Measurements from ENCODE around the gene JAK1.

The JAK1 gene

GRCh38 chr1:64842224-64842623 is 124.1 kb downstream of the JAK1 start:
- TF ChIP-seq EZH2phosphoT487 (IDR thresholded peaks at IDR 0.05; ENCODE audit: borderline replicate concordance): no peak
- Histone ChIP-seq H3K4me2 (ENCODE audit: low read depth, low read length, poor library complexity, severe bottlenecking) (no peak overlapping the region), H3F3A (ENCODE audit: low read depth) (no peaks in the 10 kb centered on the region), H3K9me2 (replicated peaks; ENCODE audit: low read depth, low read length) (no peaks in the 10 kb centered on the region), H3K79me2 (ENCODE audit: insufficient read depth, low read length) (no peaks in the 10 kb centered on the region), H3K9me3 (ENCODE audit: insufficient read depth, low read depth, low read length) (no peaks in the 10 kb centered on the region), H3K9ac (ENCODE audit: low read depth, low read length, poor library complexity, severe bottlenecking) (no peak overlapping the region), H2AFZ (ENCODE audit: low read length) (no peak overlapping the region), H3K36me3 (ENCODE audit: insufficient read depth, low read length) (peaks cover 83% of the 10 kb centered on the region; the same call in 1 of the 2 replicates), H4K20me1 (ENCODE audit: insufficient read depth, low read length, poor library complexity, severe bottlenecking) (no peaks in the 10 kb centered on the region), H3K27me3 (ENCODE audit: insufficient read depth, low read length, poor library complexity, severe bottlenecking) (no peaks in the 10 kb centered on the region), H3K4me1 (ENCODE audit: insufficient read depth, low read length, poor library complexity, severe bottlenecking) (no peaks in the 10 kb centered on the region), H3K4me3 (ENCODE audit: low read length, poor library complexity, severe bottlenecking) (no peak overlapping the region)

- TF ChIP-seq EZH2phosphoT487 (IDR thresholded peaks at IDR 0.05; ENCODE audit: borderline replicate concordance): no peak
- TF ChIP-seq CTCF (conservative IDR thresholded peaks at IDR 0.05; ENCODE audit: low read length): no peak
- Histone ChIP-seq H3F3A (ENCODE audit: low read depth) (no peaks in the 10 kb centered on the region), H3K36me3 (ENCODE audit: insufficient read depth, low read length) (peaks cover 85% of the 10 kb centered on the region; the same call in 1 of the 2 replicates), H4K20me1 (ENCODE audit: insufficient read depth, low read length, poor library complexity, severe bottlenecking) (no peaks in the 10 kb centered on the region), H3K9ac (ENCODE audit: low read depth, low read length, poor library complexity, severe bottlenecking) (no peak overlapping the region), H2AFZ (ENCODE audit: low read length) (no peak overlapping the region), H3K4me1 (ENCODE audit: insufficient read depth, low read length, poor library complexity, severe bottlenecking) (no peaks in the 10 kb centered on the region), H3K4me3 (ENCODE audit: low read length, poor library complexity, severe bottlenecking) (no peak overlapping the region), H3K9me3 (ENCODE audit: insufficient read depth, low read depth, low read length) (no peaks in the 10 kb centered on the region), H3K4me2 (ENCODE audit: low read depth, low read length, poor library complexity, severe bottlenecking) (no peak overlapping the region), H3K9me2 (replicated peaks; ENCODE audit: low read depth, low read length) (no peaks in the 10 kb centered on the region), H3K27me3 (ENCODE audit: insufficient read depth, low read length, poor library complexity, severe bottlenecking) (no peaks in the 10 kb centered on the region), H3K79me2 (ENCODE audit: insufficient read depth, low read length) (no peaks in the 10 kb centered on the region)
These were observed 124.9 kb downstream of the JAK1 start for GRCh38 chr1:64841330-64842065.

- Histone ChIP-seq H3K9ac (ENCODE audit: low read depth, low read length, poor library complexity, severe bottlenecking) (no peak overlapping the region), H2AFZ (ENCODE audit: low read length) (no peak overlapping the region), H4K20me1 (ENCODE audit: insufficient read depth, low read length, poor library complexity, severe bottlenecking) (no peaks in the 10 kb centered on the region), H3K27me3 (ENCODE audit: insufficient read depth, low read length, poor library complexity, severe bottlenecking) (no peaks in the 10 kb centered on the region), H3K4me1 (ENCODE audit: insufficient read depth, low read length, poor library complexity, severe bottlenecking) (no peaks in the 10 kb centered on the region), H3K9me2 (replicated peaks; ENCODE audit: low read depth, low read length) (no peaks in the 10 kb centered on the region), H3K4me2 (ENCODE audit: low read depth, low read length, poor library complexity, severe bottlenecking) (no peak overlapping the region), H3F3A (ENCODE audit: low read depth) (no peaks in the 10 kb centered on the region), H3K9me3 (ENCODE audit: insufficient read depth, low read depth, low read length) (no peaks in the 10 kb centered on the region), H3K79me2 (ENCODE audit: insufficient read depth, low read length) (no peaks in the 10 kb centered on the region), H3K36me3 (ENCODE audit: insufficient read depth, low read length) (peaks cover 86% of the 10 kb centered on the region; the same call in 1 of the 2 replicates), H3K4me3 (ENCODE audit: low read length, poor library complexity, severe bottlenecking) (no peak overlapping the region)
- TF ChIP-seq EZH2phosphoT487 (IDR thresholded peaks at IDR 0.05; ENCODE audit: borderline replicate concordance): no peak
- no peak for TF ChIP-seq CTCF (conservative IDR thresholded peaks at IDR 0.05; ENCODE audit: low read length)
These were observed 126.5 kb downstream of the JAK1 start for GRCh38 chr1:64839732-64840405.

Measured in Loucy (cell line).